Measurements from ENCODE around the gene PER3. TPM values are rescaled to one million over a fixed set of nuclear protein-coding genes. Genes with fewer than 3 reads are reported as not detected.
A peak's percentile ranks its signal among the peaks of the same experiment; 100 is the strongest.

The PER3 gene
- total RNA-seq, 2 experiments from 2014 or later, result 2.1 to 2.4 TPM

DNA sequence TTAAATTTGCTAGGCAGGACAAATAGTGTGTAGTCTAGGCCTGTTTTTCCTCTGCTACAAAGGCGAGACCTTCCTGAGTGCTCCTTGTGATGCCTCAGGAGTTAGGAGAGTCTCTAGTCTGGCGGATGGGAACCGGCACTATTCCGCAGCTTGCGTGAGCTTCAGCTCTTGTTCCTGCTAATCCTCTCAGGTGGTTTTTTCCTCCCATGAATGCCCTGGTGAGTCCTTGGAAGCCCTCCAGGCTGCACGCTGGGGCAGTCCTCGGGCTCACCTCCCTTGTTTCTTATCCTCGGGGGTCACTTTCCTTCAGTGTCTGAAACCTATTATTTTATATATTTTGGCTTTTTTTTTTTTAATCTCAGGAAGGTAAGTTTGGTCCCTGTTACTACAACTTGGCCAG is 40.6 kb downstream of the PER3 start:
- no peaks in the 10 kb centered on the region for H3K9me3 Mint-ChIP-seq
- no peak for TF ChIP-seq CTCF (IDR thresholded peaks at IDR 0.05)

GRCh38 chr1:7826363-7826762 is 42.3 kb downstream of the PER3 start:
- TF ChIP-seq CTCF (IDR thresholded peaks at IDR 0.05), result no peak
- POLR2A ChIA-PET, result no interaction called here
- peaks cover 5% of the 10 kb centered on the region for H3K36me3 Mint-ChIP-seq (ENCODE audit: low read depth)
- H3K9me3 Mint-ChIP-seq, result no peaks in the 10 kb centered on the region
- CTCF ChIA-PET, result interaction anchor here (1.2 kb wide), 1 partner anchor 18 kb away, joined by 5 read pairs; no protein-coding TSS in a partner anchor
- ATAC-seq (no peak), DNase-seq (no peak)
- no peaks in the 10 kb centered on the region for H3K27me3 Mint-ChIP-seq
- intact Hi-C loops (cut with micrococcal nuclease), result no loop called here
- no peak overlapping the region for H3K27ac Mint-ChIP-seq
- peaks cover 8% of the 10 kb centered on the region for H3K4me1 Mint-ChIP-seq (ENCODE audit: low read depth)
- peak overlapping the region; percentile 74 for H3K4me3 Mint-ChIP-seq

More for the DNA sequence above, 40.6 kb downstream of the PER3 start:
- DNase-seq, result no peak
- ChIA-PET POLR2A (no interaction called here), CTCF (no interaction called here)
- H3K4me3 Mint-ChIP-seq, result no peak overlapping the region
- H3K27me3 Mint-ChIP-seq, result no peaks in the 10 kb centered on the region
- intact Hi-C loops (cut with micrococcal nuclease), result no loop called here
- H3K4me1 Mint-ChIP-seq (ENCODE audit: low read depth), result peaks cover 5% of the 10 kb centered on the region
- ATAC-seq, result no peak
- H3K36me3 Mint-ChIP-seq (ENCODE audit: low read depth), result peaks cover 7% of the 10 kb centered on the region
- no peak overlapping the region for H3K27ac Mint-ChIP-seq

GRCh38 chr1:7827126-7827955 is 43.2 kb downstream of the PER3 start:
- H3K36me3 Mint-ChIP-seq (ENCODE audit: low read depth), result peaks cover 5% of the 10 kb centered on the region
- DNase-seq, result peak; percentile 17
- peak overlapping the region; percentile 80 for H3K27ac Mint-ChIP-seq
- CTCF ChIA-PET, result interaction anchor here (0.6 to 1.6 kb wide), 3 partner anchors 19 to 159 kb away, joined by 3 to 5 read pairs (median 3); no protein-coding TSS in a partner anchor
- no peak for TF ChIP-seq CTCF (IDR thresholded peaks at IDR 0.05)
- POLR2A ChIA-PET, result no interaction called here
- no peaks in the 10 kb centered on the region for H3K27me3 Mint-ChIP-seq
- intact Hi-C loops (cut with micrococcal nuclease), result no loop called here
- peaks cover 8% of the 10 kb centered on the region for H3K4me1 Mint-ChIP-seq (ENCODE audit: low read depth)
- no peak for ATAC-seq
- peak overlapping the region; percentile 74 for H3K4me3 Mint-ChIP-seq
- H3K9me3 Mint-ChIP-seq, result no peaks in the 10 kb centered on the region

- DNase-seq (no peak), ATAC-seq (no peak)
- Mint-ChIP-seq H3K36me3 (ENCODE audit: low read depth) (peaks cover 15% of the 10 kb centered on the region), H3K27me3 (no peaks in the 10 kb centered on the region), H3K4me3 (no peak overlapping the region), H3K27ac (no peak overlapping the region), H3K4me1 (ENCODE audit: low read depth) (peaks cover 8% of the 10 kb centered on the region), H3K9me3 (no peaks in the 10 kb centered on the region)
- no peak for TF ChIP-seq CTCF (IDR thresholded peaks at IDR 0.05)
- ChIA-PET CTCF (interaction anchor here (1.1 kb wide), 1 partner anchor 11 kb away, joined by 3 read pairs; no protein-coding TSS in a partner anchor), POLR2A (no interaction called here)
- intact Hi-C loops (cut with micrococcal nuclease), result no loop called here
Measured at GRCh38 chr1:7831458-7831857, 47.4 kb downstream of the PER3 start.

GRCh38 chr1:7833035-7833434 is 48.9 kb downstream of the PER3 start:
- TF ChIP-seq CTCF (IDR thresholded peaks at IDR 0.05), result no peak
- Mint-ChIP-seq H3K27me3 (no peaks in the 10 kb centered on the region), H3K4me1 (ENCODE audit: low read depth) (peaks cover 8% of the 10 kb centered on the region), H3K27ac (no peak overlapping the region), H3K9me3 (no peaks in the 10 kb centered on the region), H3K4me3 (no peak overlapping the region), H3K36me3 (ENCODE audit: low read depth) (peaks cover 21% of the 10 kb centered on the region)
- no peak for DNase-seq
- intact Hi-C loops (cut with micrococcal nuclease), result no loop called here
- ATAC-seq, result no peak
- POLR2A ChIA-PET, result no interaction called here
- CTCF ChIA-PET, result interaction anchor here (1.3 kb wide), 1 partner anchor 25 kb away, joined by 4 read pairs; no protein-coding TSS in a partner anchor
